ENCODE data around the gene AWAT2.
A peak's percentile ranks its signal among the peaks of the same experiment; 100 is the strongest.

Gene AWAT2, protein sequence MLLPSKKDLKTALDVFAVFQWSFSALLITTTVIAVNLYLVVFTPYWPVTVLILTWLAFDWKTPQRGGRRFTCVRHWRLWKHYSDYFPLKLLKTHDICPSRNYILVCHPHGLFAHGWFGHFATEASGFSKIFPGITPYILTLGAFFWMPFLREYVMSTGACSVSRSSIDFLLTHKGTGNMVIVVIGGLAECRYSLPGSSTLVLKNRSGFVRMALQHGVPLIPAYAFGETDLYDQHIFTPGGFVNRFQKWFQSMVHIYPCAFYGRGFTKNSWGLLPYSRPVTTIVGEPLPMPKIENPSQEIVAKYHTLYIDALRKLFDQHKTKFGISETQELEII

DNA sequence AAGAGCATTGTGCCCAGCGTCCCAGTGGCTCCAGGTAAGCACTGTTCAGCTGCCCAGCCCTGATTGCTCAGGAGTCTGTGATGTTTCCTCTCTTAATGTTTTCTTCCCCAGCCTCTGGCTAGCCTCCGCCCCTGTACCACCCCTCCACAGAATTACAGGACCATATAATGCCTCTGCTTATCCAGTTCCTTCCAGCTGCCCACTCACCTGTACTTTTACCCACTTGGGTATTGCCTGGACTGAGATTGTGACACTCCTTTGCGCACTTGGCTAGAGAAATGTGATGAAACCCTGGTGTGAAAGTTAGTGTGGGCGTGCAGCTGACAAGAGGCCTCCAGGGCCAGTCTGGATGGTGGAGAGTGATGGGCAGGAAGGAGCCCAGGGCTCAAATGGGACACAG lies at the start of gene AWAT2:
Gene AWAT2 (minus strand): TSS at position 14 of the 400 bp plus-strand sequence. CDS start 6 bp downstream, at position 8.
- no peak for DNase-seq (ENCODE audit: low read depth)

DNA sequence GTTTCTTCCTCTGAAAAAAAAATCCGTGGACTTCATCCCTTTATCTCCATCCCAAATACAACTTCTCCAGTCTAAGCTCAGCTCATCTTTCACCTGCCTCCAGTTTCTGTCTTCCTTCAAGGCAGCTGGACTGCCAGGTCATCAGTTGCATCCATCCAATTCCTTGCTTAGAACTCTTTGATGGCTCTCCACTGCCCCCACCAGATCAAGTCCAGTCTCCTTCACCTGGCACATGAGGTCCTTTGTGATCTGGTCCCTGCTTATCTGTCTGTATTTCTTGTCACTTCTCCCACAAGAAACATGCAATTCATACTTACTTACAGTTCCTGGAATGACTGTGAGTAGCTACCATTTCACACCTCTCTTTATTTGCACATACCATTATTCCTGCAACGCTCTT lies 46.3 kb upstream of the AWAT2 start:
- DNase-seq (ENCODE audit: low read depth) = no peak

DNA sequence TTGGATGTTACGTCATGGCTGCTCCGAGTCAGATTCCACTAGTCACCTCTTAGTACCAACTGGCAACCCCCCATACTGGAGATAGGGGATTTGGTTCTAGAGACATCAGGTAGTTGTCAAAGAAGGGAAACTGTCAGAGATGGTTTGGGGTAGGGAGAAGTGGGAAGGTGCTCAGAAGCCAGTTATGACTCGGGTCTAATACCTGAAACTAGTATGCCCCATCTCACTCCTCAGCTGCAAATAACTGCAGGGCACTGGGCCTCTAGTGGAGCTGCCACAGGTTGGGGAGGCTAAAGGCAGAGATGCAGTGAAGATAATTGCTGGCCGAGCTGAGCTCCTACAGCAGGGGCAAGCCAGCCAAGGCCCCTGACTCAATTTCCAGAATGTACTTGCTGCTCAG lies 42.5 kb upstream of the AWAT2 start:
- no peak for DNase-seq (ENCODE audit: low read depth)

DNA sequence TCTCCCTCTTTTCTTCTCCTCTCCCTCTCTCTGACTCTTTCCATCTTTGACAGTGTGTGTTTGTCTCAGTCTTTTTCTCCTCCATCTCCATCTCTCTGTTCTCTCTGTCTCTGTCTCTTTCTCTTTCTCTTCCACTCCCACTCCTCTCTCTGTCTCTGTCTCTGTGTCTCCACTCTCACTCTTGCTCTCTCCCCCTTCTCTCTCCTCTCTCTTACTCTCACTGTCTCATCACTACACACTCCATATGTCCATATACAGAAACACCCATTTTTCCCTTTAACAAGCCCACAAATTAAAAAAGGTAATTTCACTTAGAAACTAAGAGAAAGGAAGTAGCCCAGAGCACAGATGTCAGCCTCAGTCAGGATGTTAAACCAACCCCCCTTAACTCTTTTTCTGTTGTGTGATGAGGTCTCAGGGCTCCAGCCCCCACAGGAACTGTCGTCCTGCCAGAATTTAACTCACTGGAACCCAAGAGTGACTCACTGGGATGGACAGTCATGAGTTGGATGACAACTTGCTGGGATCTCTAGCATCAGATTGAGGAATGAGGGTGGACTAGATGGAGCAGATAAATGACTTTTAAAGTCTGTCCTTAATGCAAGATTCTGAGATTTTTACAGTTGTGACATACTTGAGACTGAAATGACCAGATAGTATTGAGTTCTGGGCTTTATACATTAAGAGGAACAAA lies 40.0 kb upstream of the AWAT2 start:
- DNase-seq (ENCODE audit: low read depth) = no peak

DNA sequence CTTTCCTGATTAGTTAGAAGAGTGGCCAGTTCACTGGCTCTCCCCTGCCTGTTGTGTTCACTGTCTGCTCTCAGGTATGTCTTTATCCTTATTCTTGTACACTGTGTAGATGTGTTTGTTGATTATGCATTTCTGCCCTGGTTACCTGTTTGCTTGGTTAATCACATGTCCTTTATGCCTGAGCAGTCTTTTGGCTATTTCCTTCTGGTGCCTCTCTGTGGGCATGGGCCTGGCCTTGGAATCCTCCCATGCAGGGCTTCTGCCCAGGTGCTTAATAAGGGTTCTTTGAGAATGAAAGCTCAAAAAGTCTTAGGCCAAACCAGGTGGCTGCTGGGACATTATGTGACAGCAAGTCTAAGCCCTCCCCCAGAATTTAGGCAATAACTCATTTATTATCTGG lies 39.0 kb upstream of the AWAT2 start:
- no peak for DNase-seq (ENCODE audit: low read depth)

DNA sequence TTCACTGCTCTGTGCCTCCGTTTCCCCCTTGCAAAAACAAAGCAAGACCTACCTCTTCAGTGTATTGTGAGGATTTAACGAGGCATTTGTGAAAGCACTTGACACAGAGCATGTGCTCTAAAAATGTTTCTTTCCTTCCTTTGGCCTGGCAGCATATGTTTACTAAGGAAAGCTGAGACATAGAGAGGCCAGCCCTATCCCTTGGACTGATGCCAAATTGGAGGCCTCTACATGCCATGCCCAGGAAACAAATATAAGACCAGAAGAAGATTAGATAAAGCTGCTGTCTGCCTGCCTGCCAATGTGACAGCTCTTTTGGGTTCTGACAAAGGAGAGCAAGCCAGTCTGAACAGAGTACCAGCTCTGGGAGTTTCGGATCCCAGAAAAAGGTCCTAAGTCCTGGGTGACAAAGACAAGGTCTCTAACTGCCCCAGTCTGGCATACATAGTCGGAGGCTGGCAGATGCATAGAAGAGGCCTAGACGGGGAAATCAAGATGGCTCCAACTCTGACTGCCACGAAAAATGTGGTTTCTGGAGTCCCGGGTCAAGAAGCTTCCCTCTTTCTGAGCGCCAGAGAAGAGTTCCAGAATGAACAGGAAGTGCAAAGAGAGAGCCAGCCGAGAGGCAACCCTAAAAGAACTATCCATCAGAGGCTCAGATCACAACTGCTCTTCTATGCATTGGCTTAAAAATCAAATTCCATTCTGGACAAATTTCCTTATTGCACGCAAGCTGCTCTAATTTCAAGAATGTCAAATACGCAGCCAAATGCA lies 38.3 kb upstream of the AWAT2 start:
- DNase-seq (ENCODE audit: low read depth) = no peak

DNA sequence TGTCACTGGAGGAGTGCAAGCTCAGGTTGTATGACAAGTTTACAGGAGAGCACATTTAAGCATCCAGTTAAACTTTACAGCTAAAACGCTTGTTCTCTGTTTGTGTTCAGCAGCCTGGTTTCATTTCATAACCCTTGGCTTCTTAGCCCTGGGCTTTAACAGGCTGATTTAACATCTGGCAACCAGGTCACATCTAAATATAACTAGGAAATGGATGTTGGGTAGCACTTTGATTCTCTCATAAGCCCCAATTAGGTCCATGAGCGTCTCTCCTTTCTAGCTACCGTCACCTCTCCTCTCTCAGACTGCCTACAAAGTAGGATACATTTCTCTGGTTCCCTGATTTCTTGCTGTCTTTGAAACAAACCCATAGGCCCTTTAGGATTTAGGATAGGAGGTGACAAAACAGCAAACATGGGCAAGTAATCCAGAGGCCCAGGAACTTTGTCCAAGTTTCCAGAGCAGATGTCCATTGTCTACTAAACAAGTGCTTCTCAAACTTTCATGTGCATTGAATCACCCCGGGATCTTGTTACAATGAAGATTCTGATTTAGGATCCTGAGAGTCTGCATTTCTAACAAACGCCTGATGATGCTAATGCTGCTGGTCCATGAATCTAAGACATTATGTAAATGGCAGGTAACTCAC lies 35.0 kb upstream of the AWAT2 start:
- no peak for DNase-seq (ENCODE audit: low read depth)

DNA sequence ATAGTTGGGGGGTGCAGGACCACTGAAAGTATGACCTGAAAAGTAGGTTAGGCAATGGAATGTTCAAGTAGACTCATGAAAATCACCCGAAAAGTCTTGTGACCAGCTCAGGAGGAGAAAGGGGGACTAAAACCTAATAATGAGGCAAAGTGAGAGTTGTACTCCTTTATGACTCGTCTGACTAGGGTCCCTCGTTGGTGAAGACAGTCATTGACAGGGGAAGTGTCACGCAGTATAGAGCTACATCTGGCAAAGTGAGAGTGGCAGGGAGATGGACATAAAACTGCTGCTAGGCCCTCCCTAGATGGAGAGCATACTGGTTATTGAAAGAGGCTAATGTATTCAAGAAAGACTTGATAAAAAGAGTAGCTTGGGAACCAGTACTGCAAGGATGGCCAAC lies 33.0 kb upstream of the AWAT2 start:
- no peak for DNase-seq (ENCODE audit: low read depth)

DNA sequence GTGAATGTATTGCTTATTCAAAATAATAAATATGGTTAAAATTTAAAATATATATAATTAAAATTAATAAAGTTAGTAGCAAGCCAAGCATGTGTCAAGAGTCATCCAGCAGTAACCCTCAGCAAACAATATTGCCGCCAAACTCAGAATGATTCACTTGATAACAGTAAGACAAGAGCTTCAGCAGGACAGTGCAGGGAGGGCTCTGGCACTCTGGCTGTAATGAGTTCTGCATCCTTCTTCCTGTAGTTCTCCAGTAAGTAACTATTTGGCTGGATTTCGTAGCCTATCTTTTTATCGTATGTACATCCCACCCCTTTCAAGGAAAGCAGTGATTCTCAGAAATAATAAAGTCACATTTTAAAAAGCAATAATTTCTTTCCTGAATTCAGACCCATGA lies 30.1 kb upstream of the AWAT2 start:
- no peak for DNase-seq (ENCODE audit: low read depth)

DNA sequence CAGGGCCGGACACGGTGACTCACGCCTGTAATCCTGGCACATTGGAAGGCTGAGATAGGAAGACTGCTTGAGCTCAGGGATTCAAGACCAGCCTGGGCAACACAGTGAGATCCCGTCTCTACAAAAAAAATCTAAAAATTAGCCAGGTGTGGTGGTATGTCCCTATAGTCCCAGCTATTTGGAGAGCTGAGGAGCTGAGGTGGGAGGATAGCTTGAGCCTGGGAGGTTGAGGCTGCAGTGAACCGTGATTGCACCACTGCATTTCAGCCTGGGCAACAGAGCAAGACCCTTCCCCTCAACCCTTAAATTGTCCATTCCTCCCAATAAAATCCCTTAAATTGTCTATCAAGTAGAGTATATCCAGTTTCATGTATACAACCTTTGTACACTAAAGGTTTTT lies 29.6 kb upstream of the AWAT2 start:
- DNase-seq (ENCODE audit: low read depth) = no peak

DNA sequence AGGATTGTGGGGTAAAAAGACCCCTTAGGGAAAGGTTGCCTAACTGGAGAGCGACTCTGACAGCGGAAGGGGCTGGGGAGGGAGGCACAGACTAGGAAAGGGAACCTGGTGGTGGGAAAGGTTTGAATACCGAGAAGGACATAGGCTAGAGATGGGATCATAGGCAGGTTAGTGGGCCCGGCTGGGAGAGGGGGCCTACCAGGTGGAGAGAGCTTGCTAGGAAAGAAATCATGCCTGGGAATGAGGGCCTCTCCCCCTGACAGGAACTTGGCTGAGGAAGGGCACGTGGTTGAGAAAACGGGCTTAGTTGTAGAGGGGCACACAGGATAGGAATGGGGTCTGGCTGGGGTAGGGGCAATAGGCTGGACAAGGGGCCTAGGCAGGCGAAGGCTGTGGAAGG lies 16.9 kb upstream of the AWAT2 start:
- DNase-seq (ENCODE audit: low read depth) = no peak

DNA sequence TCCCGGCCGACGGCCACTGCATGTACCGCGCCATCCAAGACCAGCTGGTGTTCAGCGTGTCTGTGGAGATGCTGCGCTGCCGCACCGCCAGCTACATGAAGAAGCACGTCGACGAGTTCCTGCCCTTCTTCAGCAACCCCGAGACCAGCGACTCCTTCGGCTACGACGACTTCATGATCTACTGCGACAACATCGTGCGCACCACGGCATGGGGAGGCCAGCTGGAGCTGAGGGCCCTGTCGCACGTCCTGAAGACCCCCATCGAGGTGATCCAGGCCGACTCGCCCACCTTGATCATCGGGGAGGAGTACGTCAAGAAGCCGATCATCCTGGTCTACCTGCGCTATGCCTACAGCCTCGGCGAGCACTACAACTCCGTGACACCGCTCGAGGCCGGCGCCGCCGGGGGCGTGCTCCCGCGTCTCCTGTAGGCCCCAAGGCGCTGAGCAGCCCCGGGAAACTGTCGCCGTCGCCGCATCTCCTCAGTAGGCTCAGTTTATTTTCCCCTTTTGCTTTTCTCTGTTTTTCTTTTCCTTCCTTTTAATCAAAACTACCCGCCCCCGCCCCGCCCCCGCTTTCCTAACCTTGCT lies 13.3 kb upstream of the AWAT2 start:
- no peak for DNase-seq (ENCODE audit: low read depth)

DNA sequence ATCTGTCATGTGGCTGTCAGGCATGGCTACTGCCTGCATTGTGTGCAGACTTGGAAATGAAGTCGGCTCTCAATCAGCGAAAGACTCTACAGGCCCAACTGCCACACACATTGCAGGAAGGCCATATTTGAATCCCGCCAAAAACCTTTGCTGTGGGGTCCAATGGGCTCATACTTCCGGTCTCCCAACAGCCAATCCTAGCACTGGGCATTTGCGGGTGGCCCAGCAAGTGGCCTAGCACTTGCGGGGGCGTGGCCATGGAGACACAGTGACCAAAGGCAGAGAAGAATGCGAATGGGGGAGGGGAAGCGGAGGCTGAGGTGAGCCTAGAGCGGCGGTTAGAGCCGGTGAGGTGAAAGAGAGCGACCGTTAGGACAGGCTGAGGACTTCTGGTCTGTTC lies 12.3 kb upstream of the AWAT2 start, which contains the start of gene OTUD6A:
Gene OTUD6A (plus strand): TSS at position 382 of the 400 bp plus-strand sequence. CDS start 68 bp downstream, outside the sequence.
- DNase-seq (ENCODE audit: low read depth) = no peak

DNA sequence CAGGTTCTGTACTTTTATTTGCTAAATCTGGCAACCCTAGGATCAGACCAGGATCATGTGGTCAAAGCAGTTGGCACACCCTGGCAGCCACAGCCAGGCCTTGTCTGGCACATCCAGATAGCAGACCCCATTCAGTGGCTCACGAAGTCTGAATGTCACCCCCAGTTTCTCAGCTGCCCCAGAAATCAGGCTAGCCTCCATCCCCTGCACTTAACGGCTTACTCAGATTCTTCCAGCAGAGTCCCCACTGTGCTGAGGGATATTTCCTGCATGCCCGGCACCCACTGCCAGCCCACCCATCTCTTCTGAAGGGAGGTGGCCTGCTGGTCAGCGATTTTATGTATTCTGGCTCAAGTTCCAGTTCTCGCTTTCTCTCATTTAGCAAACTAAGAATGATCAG lies 4.7 kb upstream of the AWAT2 start:
- no peak for DNase-seq (ENCODE audit: low read depth)

DNA sequence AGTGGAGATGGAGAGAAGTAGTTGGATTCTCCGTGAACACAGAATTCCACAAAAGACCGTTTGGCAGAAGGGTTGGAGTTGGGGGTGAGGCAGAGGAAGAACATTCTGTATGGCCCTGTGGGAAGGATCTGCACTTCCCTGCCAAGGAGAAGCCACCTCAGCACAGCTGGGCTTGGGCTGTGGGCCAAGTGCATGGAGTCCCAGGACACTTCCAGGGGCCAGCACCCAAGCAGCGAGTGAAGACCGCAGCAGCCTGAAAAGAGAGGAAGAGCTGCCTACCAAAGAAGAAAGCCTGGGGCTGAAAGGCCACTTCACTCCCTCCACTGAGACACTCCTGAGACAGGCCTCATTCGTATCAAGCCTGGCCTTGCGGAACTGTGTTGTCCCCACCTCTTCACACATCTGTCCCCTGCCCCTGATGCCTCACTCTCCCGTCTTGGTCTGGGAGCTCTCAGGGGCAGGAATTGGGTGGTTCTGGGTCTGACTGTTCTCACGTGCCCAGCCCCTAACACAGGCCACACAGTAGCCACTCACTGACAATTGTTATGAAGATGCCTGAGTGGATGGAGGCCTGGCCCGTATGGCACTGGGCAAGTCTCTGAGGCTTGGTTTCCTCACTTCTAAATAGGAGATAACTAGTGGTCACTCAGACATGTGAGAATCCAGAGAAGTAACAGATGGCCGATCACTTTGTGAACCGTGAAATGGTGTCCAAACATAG lies 3.3 kb upstream of the AWAT2 start:
- no peak for DNase-seq (ENCODE audit: low read depth)

DNA sequence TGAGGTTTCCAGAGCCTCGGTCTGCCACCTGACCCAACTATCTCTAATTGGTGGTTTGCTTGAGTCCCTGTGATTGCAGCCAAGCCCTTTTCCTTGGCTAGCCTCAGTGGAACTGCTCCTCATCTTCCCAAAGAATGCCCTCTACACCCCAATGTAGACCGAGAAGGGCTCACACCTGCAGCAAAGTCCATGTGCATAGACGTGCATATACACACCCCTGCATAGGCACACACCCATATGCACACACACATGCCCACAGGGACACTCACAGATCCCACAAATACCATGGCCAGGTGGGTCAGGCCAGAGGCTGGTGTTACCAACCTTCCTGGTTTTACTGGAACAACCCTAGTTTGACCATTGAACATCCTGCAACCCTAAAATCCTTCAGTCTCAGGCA lies 332 bp downstream of the AWAT2 start:
- DNase-seq (ENCODE audit: low read depth) = no peak

DNA sequence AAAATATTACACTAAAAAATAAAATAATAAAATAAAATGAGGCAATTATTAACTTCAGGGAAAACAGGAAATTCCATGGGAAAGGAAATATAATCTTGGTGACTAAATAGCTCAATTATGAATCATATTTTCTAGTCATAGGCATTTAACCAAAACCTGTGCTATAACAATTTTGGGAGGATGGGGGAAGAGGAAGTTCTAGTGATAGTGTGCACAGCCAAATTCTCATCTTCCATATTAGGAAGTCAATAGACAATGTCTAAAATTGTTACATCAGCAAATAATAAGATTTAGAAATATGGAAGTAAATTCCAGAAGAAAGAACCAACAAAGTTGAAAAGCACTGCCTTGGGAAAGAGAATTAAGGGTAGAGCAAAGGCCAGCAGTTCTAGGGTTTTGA lies 2.8 kb downstream of the AWAT2 start:
- DNase-seq (ENCODE audit: low read depth) = peak; percentile 17

DNA sequence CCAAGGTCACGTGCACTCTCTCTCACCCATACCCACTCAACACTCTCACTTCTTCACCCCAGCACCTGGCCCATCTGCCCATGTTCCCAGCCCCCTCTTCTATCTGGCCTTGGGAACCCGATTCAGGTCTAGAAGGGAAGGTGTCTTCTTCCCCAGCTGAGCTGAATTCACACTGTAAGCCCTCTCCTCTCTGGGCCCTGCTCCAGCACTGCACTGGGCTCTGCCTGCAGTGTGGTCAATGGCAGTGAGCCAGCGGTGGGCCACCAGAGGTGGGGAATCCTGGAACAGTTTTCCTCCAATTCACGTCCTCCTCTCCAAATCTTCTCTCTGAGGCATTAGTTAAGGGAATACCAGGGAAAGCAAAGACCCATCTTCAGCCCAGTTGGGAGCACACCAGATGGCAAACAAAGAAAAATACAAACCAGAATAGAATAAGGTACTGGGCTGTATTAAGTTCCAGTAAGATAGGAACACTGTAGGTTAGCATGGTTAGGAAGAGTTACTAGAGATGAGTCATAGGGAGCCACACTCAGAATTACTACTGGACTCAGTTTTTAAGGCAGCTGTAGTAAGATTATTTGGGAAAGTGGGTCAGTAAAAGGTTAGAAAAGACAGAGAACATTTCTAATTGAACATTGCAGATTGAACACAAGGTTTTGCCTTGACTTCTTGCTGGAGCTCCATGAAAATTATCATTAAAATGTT lies 5.0 kb downstream of the AWAT2 start:
- no peak for DNase-seq (ENCODE audit: low read depth)

DNA sequence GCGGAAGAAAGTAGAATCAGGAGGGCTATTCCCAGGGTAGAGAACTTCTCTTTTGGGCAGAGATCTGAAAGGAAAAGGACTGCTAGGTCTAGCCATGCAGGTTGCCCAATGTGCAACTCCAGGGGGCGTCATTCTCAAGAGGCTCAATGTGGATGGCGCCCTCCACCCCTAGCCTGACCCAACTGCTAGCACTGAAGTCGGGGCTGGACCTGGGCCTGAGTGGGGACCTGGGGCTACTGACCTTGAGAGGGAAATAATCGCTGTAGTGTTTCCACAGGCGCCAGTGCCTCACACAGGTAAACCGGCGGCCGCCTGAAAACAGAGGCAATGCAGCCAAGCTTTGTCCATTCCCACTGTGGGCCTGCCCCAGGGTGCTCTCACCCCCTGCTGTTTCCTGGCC lies 6.1 kb downstream of the AWAT2 start:
- DNase-seq (ENCODE audit: low read depth) = no peak

Data from HS-27A (cell line).